Smooth muscle cell of the brain vasculature (primary cell): ENCODE data around the gene BEND6.

Source experiments
- DNase-seq: peaks from one replicate; pipeline ENCODE4 v3.0.0-alpha.2; 2012; ENCODE audit warnings: low read depth, low spot score

The BEND6 gene, protein sequence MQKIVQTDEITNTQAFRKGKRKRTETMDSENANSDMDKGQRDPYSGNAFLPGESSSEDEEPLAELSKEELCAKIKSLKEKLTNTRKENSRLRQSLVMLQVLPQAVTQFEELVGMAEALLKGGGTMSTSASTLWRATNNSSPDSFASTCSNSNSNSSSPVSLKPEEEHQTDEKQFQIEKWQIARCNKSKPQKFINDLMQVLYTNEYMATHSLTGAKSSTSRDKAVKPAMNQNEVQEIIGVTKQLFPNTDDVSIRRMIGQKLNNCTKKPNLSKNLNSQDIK

DNA sequence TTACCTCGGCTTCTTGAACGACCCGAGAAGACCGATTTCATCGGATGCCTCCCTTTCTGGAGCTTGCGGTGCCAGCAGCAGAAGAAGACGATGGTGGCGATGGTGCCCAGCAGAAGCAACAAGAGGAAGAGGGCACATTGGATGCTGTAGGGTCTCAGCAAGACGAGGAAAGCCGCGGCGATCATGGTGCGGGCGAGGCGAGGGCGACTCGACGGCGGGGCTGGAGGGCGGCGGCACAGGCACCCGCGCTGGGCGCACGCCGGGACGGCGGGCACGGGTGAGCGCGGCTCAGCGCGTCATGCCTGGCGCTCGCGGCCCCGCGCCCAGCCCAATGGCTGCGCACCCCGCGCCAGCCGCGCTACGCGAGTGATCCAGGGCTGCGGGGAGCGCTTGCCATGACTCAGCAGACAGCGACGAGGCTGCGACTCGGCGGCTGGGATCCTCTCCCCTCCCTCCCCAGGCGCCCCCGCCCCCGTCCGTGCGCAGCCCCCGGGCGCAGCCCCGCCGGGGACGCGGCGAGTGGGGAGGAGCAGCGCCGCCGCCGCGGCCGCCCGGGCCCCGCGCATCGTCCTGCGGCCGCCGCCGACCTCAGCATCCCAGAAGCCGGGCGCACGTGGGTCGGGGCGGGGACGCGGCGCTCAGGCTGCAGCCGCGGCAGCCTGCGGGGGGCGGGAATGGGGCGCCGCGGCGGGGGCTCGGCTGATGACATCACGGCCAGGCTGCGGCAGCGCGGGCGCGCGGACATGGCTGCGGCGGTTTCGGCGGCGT, at the start of gene BEND6:
Gene BEND6 (plus strand): TSS at position 705 of the 768 bp plus-strand sequence. CDS start 26,704 bp downstream, outside the sequence.
- DNase-seq = no peak

DNA sequence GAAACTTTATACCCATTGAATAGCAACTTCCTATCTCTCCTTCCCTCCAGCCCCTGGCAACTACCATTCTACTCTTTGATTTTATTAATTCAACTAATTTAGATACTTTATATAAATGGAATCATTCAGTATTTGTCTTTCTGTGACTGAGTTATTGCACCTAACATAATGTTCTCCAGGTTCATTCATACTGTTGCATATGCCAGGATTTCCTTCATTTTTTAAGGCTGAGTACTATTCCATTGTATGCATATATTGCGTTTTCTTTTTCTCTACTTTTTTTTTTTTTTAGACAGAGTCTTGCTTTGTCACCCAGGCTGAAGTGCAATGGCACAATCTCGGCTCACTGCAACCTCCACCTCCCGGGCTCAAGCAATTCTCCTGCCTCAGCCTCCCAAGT, 49.5 kb upstream of the BEND6 start:
- DNase-seq = no peak

DNA sequence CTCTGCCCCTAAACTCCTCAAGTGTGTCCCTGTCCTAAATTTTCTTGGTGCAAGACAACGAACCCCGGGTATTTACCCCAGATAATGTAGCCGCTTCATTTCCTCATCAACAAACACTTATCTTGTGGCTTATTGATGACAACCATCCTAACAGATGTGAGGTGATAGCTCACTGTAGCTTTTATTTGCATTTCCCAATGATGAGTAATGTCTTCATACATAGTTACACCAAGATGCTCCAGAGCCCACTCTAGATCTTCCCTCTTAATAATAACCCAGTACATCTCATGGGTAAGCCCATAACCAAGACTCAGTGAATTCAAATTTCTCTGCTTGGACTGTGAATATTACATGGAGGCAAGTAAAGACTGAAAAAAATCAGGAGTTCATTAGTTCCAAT, 48.2 kb upstream of the BEND6 start:
- no peak for DNase-seq

DNA sequence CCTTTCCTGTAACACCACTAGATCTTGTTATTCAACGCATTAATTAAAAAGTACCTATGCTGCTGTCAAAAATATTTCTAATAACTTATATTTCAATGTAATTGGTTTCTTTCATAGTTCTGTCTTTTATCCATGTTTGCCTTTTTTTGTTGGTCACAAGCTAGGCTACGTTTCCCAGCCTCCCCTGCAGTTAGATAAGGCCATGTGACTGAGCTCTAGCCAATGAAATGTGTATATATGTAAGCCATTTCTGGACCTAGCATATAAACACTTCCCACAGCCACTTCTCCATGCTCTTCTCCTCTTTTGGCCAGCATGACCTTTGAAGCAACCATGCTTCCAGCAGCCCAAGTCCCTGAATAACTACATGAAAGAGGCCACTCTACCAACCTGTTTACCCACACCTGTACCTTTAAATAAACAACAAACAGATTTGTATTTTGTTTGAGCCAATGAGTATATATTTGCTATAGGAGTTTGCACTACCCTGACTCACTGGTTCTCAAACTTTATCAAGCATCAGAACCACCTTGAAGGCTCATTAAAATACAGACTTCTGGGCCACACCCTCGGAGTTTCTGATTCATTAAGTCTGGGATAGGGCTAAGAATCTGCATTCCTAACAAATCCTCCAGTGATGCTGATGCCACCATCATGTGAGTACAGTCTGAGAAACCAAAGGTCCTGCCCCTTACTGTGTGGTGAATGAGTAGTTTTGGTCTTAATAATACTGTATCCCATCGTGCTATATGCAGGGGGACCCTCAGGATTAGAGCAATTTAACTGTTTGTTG, 45.6 kb upstream of the BEND6 start:
- no peak for DNase-seq

DNA sequence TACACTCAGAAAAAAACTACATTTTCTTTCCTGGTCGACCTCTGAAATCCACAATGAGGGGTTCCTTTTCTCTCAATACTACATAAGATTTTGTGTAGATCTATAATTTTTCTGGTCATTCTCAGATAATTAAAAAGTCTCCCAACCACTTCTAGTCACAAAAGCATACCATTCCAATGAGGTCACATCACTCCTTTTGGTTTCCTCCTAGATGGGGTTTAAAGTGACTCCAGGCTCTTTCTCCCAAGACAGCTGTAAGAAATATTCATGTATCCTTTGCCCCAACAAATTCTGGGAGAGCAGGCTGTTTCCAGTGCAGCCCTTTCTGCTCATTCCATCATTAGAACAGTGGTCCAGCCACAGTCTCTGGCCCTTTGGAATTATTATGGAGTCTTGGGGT, 43.1 kb upstream of the BEND6 start:
- no peak for DNase-seq

DNA sequence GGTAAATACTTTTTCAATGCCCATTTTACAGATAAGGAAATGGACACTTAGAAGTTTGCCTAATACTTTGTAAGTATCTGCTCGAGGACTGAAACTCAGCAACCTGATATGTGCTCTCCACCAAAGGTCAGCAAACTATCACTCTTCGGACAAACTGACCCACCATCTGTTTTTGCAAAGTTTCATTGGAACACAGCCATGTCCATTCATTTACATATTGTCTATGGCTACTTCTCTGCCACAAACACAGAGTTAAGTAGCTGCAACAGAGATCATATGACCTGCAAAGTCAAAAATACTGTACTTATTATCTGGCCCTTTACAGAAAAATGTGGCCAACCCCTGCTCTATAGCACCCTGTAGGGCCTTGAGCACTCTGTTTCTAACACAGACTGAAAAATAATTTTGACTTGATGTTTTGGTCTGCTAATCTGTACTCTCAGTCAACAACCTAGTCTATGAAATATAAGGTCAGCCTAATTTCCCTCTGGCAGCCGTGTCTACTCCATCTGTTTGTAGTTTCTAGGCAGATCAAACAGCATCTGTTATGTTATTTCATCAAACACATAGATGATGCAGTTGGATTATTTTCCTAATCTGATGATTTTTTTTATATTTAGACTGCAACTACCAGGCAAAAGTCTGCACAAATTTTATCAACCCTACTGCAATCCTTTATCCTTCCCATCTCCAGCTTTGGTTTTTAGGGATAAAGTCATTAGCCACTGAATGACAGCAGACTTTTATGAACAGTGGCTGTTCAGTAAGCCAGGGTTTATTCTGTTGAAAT, 41.4 kb upstream of the BEND6 start:
- DNase-seq = no peak

DNA sequence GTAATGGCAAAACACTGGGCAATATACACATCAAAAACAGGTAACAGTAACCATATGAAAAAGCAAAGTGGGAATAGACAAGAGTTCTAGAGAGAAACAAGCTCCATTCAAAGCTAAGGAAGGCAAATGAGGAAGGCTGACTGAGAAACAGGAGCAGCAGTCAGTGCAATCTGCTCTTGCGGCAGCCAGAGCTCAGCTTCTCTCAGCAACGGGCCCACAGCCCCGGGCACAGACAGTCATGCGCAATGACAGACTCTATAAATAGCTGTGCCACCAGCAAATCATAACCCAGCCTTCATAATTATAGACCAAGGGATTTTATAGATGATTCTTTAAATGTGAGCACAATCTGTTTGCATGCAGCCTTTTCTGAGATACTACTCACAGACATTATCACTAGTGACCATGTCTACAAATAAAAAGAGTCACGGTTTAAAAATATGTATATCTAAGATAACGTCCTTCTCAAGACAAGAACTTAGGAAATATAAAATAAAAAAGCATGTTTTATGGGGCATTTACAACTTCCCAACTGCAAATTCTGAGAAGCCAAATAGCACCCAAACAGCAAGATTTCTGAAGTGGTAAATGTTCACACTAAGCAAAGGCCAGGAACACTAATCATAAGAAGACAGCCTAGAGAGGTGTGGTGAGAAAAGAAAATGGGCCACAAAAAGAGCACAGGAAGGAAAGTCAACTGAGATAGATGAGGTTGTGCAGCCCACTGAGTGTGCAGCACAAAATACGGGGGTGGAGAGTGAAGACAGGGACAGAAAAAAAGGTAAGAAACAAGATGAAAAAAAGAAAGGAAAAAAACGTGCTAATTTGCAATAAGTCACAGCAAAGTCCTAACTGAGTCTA, 39.9 kb upstream of the BEND6 start:
- DNase-seq = no peak

DNA sequence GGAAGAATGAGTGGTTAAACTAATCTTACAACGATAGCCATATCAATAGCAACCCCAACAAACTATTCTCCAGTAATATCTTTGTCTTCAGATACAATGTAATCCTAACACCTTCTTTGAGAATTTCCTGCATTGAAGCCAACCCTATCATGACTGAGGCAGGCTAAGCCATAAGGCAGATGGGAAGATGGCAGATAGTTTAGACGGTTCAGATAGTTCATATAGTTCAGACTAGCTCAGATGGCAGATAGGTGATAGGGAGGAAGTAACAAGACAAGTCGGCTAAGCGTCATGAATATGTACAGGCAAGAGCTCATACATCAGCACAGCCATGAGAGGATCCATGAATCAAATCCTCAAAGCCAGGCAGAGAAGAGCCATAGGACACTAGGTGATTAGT, 39.1 kb upstream of the BEND6 start:
- no peak for DNase-seq

DNA sequence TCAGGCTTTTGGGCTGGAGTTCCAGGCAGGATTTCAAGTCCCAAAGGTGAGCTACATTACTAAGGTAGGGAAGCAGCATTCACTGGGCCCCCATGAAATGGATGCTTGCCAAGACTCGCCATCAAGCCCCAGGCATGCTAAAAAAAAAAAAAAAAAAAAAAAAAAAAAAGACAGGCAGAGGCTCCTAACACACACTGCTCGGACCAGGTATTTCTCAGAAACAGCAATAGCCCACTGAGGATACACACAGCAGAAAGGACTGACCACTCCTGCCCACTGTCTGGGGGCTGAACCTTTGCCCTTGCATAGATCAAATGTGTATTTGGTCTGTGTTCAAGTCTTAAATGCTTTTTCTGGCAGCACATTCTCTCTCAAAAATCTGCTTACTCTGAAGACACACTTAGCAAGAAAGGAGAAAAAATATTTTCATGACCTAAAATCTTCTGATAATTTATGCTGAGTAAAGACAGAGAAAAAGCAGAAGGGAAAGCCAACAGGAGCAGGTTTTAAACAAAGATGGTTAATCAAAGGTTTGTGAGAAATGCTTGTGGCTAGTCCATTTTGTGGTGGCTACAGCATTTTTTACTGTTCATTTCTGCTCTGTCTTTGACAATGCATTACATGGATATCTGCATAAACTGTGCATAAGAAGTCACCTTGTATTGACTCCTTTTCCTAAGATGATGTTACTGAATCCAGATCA, 37.9 kb upstream of the BEND6 start:
- no peak for DNase-seq

DNA sequence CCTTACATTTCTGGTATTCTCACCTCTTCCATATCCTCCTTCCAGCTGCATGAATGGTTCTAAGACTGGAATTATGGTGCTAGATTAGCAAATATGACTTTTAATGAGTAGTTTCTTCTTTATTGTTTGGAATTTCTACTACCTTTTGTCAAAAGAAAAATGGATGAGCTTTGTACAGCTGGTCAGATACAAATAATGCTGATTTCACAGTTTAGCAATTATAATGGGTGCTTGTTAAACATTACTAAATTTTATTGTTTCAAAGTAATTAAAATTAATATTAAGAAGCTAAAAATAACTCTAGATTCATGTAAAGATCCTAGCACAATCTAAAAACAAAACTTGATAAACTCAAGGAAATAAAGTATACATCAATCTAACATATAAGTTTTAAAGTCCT, 32.3 kb upstream of the BEND6 start:
- no peak for DNase-seq

DNA sequence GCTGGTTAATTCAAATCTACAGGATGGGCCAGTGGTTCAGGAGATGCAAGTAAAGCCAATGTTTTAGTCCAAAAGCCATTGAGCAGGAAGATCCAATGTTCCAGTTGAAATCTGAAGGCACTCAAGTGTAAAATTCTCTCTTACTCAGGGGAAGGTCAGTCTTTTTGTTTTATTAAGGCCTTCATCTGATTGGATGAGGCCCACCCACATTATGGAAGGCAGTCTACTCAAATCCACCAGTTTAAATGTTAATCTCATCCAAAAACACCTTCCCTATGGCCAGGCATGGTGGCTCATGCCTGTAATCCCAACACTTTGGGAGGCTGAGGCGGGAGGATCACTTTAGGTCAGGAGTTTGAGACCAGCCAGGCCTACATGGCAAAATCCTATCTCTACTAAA, 31.3 kb upstream of the BEND6 start:
- DNase-seq = no peak

DNA sequence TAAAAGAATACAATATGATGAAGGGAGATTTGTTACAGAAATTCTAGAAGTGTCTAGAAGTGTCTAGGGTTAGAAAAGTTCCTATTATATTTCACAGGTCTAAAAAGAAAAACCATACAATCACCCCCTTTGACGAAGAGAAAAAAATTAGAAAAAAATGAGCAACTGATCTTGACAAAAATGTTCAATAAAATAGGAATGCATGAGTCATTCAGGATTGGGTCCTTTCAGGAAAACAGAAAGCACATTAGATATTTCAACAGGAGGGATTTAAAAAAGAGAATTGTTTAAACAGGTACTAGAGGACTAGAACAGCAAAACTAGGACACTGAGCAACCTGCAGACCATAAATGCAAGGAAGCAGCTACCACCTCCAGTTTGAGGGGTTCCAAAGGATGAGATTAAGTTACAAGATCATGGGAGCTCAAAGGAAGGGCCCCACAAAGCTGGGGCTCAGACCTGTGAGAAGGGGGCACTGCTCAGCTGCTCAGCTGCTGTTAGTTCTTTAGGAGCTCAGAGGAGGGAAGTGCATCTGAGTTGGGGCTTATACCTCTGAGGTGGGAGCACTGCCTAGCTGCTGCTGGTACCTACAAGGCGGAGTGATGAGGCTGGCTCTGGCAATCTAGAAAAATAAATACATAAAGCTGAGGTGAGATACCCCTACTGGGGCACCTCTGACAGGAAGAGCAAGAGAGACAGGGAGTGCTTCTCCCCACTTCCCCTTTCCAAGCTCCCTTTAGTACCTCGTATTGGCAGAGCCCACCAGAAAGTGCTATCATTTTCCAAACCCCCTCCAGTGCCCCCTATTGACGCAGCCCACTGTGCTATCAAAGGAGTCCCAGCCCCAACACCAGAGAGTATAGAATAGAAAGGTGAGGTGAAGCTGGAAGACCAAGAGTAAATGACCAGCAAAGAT, 27.1 kb upstream of the BEND6 start:
- DNase-seq = no peak

DNA sequence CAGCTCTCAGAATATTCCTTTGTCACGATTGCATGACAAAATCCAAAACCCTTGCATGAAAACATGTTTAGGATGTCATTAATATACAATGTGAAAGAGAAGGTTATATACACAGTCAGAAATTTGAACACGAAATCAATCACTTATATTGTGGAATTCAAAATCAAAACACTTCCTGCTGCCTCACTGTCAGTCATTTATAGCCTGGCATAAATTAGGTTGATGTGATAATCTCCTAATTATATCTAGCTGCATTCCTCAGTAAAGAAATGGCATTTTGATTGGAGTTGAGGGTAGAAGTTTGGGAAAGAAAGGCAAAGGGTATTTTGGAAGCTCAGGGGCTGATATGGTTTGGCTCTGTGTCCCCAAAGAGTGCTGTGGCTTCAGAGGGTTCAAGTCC, 24.1 kb upstream of the BEND6 start:
- DNase-seq = no peak

DNA sequence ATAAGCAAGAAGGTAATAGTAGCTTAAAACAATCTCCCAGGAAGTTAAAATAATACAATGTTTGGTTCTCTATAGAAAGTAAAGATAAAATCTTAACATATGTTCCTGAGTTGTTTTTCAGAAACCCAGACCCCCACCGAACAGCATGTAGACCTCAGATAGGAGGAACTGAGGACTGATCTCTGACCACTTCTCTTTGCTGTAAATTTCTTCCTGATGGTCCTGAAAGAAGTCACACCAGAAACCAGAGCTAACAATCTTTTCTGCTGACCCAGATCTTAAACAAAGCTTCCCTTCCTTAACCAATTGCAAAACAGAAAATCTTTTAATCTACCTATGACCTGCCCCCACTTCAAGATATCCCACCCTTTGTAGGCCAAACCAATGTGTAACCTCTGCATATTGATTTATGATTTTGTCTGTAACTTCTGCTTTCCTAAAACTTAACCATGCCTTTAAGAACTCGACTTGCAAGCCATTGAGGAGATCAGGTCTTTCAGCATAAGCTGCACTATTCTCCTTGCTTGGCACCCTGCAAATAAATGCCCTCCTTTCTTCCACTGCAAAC, 21.9 kb upstream of the BEND6 start:
- no peak for DNase-seq

DNA sequence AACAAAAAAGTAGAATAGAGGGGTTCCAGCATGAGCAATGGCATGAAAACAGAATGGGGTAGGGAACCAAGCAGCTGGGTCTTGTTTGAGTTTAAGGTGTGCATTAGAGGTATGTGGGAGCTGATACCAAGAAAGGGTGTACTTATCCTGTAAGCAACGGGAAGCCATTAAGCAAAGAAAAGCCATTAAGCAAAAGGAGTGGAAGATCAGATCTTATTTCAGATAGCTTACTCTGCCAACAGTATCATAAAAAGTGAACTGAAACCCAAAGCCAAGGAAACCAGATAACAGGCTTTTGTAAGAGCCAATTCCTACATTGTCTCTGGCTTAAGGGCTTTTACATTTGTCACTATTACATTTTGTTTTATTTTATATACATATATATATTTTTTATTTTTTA, 21.3 kb upstream of the BEND6 start:
- DNase-seq = no peak

DNA sequence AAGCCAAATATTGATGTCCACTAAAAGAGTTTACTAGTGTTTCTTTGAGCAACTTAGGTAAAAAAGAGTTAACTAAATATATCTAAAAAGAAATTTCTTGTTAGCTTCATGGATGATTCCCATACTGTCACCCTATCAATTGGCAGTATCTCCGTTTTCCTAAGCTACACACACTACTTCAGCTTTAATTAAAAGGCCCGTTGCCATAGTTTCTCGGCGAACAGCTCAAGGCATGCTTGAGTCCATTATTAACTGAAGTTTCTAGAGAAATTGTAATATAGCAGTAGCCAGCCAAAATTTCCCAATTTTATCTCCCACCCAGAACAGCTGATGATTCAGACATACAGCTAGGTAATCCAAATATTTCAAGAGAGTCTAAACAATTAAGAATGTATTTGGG, 20.0 kb upstream of the BEND6 start:
- DNase-seq = no peak

DNA sequence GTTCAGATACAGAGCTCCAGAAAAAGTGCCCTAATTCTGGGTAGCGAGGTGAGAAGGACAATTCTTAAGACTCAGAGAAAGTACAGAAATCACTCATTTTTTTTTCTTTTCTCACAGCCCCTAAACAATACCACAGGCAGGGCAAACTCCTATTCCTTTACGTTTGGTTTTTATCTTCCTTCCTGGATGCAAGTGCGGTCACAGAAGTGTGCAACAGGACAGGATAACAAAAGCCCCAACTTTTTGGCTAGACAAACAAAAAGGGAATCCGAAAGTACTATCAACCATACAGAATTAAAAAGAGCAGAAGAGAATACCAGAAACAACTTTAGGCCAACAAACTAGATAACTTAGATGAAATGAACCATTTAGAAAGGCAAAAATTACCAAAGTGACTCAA, 18.4 kb upstream of the BEND6 start:
- no peak for DNase-seq

DNA sequence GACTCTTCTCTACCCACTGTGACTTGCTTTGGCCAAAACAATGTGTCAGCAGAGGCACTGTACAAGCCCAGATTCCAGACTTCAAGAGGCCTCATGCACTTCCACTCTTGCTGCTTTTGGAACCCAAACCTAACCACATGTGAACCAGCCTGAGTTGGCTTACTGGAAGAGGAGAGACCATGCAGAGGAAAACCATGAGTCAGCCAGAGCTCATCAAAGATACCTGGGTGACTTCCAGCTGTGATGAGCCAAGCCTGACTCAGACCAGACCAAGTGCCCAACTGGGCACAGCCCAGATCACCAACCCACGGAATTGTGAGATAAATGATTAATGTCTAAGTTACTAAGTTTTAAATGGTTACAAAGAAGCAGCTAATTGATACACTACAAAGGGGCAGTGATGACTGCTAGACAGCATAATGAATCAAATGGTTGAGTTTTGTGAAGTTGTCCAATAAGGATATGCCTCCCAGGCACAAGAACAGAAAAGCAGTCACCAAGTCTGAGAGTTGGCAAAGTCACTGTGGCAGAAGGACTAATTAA, 16.2 kb upstream of the BEND6 start:
- DNase-seq = peak; percentile 85
